GM23338 (cell line): ENCODE measurements around the gene MIGA1. TPM values are rescaled to one million over a fixed set of nuclear protein-coding genes. Genes with fewer than 3 reads are reported as not detected.

ENCODE experiments used
- ATAC-seq: fragments of 200-7000 bp; cut with Tn5 transposase; 3 replicates; pipeline ENCODE4 v1.9.1; 2020
- DNase-seq: peaks from one replicate; pipeline ENCODE4 v3.0.0-alpha.2; 2015; ENCODE audit warnings: low spot score
- H2AFZ ChIP-seq: fragments of 200-600 bp; sonication (generic); 2 replicates; pipeline ENCODE4 v1.8.0; 2016; ENCODE audit warnings: antibody characterized with exemption, mild to moderate bottlenecking, moderate library complexity
- H3F3A ChIP-seq: fragments of 200-600 bp; sonication (generic); replicated peaks from 2 replicates; pipeline ENCODE4 v1.8.0; 2017; ENCODE audit warnings: antibody characterized with exemption, mixed run types, low read depth
- H3K27ac ChIP-seq: fragments of 200-600 bp; sonication (generic); 2 replicates; pipeline ENCODE4 v1.6.1; 2016; ENCODE audit warnings: low read depth
- H3K27me3 ChIP-seq: fragments of 200-600 bp; sonication (generic); 2 replicates; pipeline ENCODE4 v1.8.0; 2016; ENCODE audit warnings: mild to moderate bottlenecking, mixed run types, moderate library complexity; ENCODE audit not compliant: insufficient read depth
- H3K36me3 ChIP-seq: fragments of 200-600 bp; sonication (generic); 2 replicates; pipeline ENCODE4 v1.8.0; 2016; ENCODE audit warnings: mild to moderate bottlenecking; ENCODE audit not compliant: insufficient read depth
- H3K4me1 ChIP-seq: fragments of 200-600 bp; sonication (generic); 2 replicates; pipeline ENCODE4 v1.8.0; 2016; ENCODE audit warnings: mild to moderate bottlenecking, moderate library complexity; ENCODE audit not compliant: insufficient read depth
- H3K4me2 ChIP-seq: fragments of 200-600 bp; sonication (generic); 2 replicates; pipeline ENCODE4 v1.7.1; 2017; ENCODE audit warnings: mixed run types
- H3K4me3 ChIP-seq: fragments of 200-600 bp; sonication (generic); 2 replicates; pipeline ENCODE4 v1.6.1; 2016; ENCODE audit warnings: mixed run types
- H3K79me2 ChIP-seq: fragments of 200-600 bp; sonication (generic); replicated peaks from 2 replicates; pipeline ENCODE4 v1.8.0; 2017; ENCODE audit warnings: mild to moderate bottlenecking; ENCODE audit not compliant: insufficient read depth
- H3K9me2 ChIP-seq: fragments of 200-600 bp; sonication (generic); 2 replicates; pipeline ENCODE4 v1.8.0; 2017; ENCODE audit not compliant: insufficient read depth
- H4K20me1 ChIP-seq: fragments of 200-600 bp; sonication (generic); replicated peaks from 2 replicates; pipeline ENCODE4 v1.8.0; 2017; ENCODE audit warnings: mild to moderate bottlenecking; ENCODE audit not compliant: insufficient read depth
- H3K27ac Mint-ChIP-seq: 2 replicates; pipeline ENCODE4 v1.8.0; 2020; ENCODE audit warnings: inconsistent platforms, mild to moderate bottlenecking, moderate library complexity, mixed read lengths
- H3K27me3 Mint-ChIP-seq: 3 replicates; pipeline ENCODE4 v1.8.0; 2022; ENCODE audit warnings: low read depth, mild to moderate bottlenecking, moderate library complexity, mixed read lengths, inconsistent platforms; ENCODE audit not compliant: insufficient read depth, poor library complexity
- H3K36me3 Mint-ChIP-seq: 3 replicates; pipeline ENCODE4 v1.8.0; 2021; ENCODE audit warnings: low read depth, mild to moderate bottlenecking, inconsistent platforms, moderate library complexity, mixed read lengths
- H3K4me1 Mint-ChIP-seq: 3 replicates; pipeline ENCODE4 v1.8.0; 2020; ENCODE audit warnings: mild to moderate bottlenecking, inconsistent platforms, mixed read lengths
- H3K4me3 Mint-ChIP-seq: 3 replicates; pipeline ENCODE4 v1.8.0; 2021; ENCODE audit warnings: moderate library complexity, mild to moderate bottlenecking, inconsistent platforms, mixed read lengths
- H3K9me3 Mint-ChIP-seq: 3 replicates; pipeline ENCODE4 v1.8.0; 2020; ENCODE audit warnings: moderate library complexity, mild to moderate bottlenecking, inconsistent platforms, mixed read lengths
- CREB1 ChIP-seq: fragments of 250-450 bp; sonication (Bioruptor Pico); IDR thresholded peaks from 2 replicates; pipeline ENCODE4 v1.5.0; 2020; ENCODE audit warnings: low read depth, mild to moderate bottlenecking, moderate library complexity
- ETS1 ChIP-seq: IDR thresholded peaks from 2 replicates; pipeline ENCODE4 v1.6.1; 2016; ENCODE audit warnings: antibody characterized with exemption
- EZH2 ChIP-seq: fragments of 200-600 bp; sonication (generic); IDR thresholded peaks from one replicate; pipeline ENCODE4 v1.8.0; 2017; ENCODE audit warnings: antibody characterized with exemption, mild to moderate bottlenecking, low read depth; ENCODE audit not compliant: unreplicated experiment
- EZH2phosphoT487 ChIP-seq: fragments of 200-600 bp; sonication (generic); IDR thresholded peaks from one replicate; pipeline ENCODE4 v1.8.1; 2018; ENCODE audit warnings: antibody characterized with exemption; ENCODE audit not compliant: unreplicated experiment
- JUNB ChIP-seq: IDR thresholded peaks from one replicate; pipeline ENCODE4 v1.6.1; 2016; ENCODE audit warnings: antibody characterized with exemption; ENCODE audit not compliant: unreplicated experiment
- NANOG ChIP-seq: IDR thresholded peaks from 2 replicates; pipeline ENCODE4 v1.6.1; 2016; ENCODE audit warnings: antibody characterized with exemption, borderline replicate concordance
- POLR2AphosphoS5 ChIP-seq: IDR thresholded peaks from 2 replicates; pipeline ENCODE4 v1.6.1; 2016; ENCODE audit warnings: antibody characterized with exemption, low read depth
- REST ChIP-seq: IDR thresholded peaks from one replicate; pipeline ENCODE4 v1.6.1; 2018; ENCODE audit warnings: antibody characterized with exemption; ENCODE audit not compliant: unreplicated experiment
- STAT1 ChIP-seq: IDR thresholded peaks from one replicate; pipeline ENCODE4 v1.6.1; 2016; ENCODE audit warnings: antibody characterized with exemption; ENCODE audit not compliant: unreplicated experiment
- ZNF114 ChIP-seq: fragments of 250-450 bp; sonication (Bioruptor Pico); IDR thresholded peaks from 2 replicates; pipeline ENCODE4 v1.5.0; 2020; ENCODE audit warnings: mild to moderate bottlenecking, moderate library complexity
- polyA plus RNA-seq: library from polyadenylated mRNA; unstranded; fragments of >200 nt; fragmentation: Nextera tagmentation; extraction: Ambion mirVana; gene quantifications from 2 replicates; pipeline ENCODE4 v1.2.1, GENCODE V29; 2016
- total RNA-seq: library from RNA; depleted of rRNA; stranded (reverse); fragments of >200 nt; shearing (Covaris generic); gene quantifications from 2 replicates; pipeline ENCODE4 v1.2.3, GENCODE V29; 2014
- TF ChIP-seq, protein P1 (sequence below): fragments of 250-450 bp; sonication (Bioruptor Pico); IDR thresholded peaks from 2 replicates; pipeline ENCODE4 v1.5.0; 2020; ENCODE audit warnings: mild to moderate bottlenecking, moderate library complexity

The MIGA1 gene
- total and polyA plus RNA-seq, 2 experiments from 2014 or later = 3.4 to 7.5 TPM

- no peaks in the 10 kb centered on the region for H3K9me2 ChIP-seq
- TF ChIP-seq CREB1 (CRISPR knock-in tag) (no peak), ETS1 (no peak), REST (no peak), NANOG (no peak), POLR2AphosphoS5 (no peak), ZNF114 (CRISPR knock-in tag) (no peak), EZH2 (no peak), JUNB (no peak), EZH2phosphoT487 (no peak), STAT1 (no peak)
- TF ChIP-seq, protein P1, sequence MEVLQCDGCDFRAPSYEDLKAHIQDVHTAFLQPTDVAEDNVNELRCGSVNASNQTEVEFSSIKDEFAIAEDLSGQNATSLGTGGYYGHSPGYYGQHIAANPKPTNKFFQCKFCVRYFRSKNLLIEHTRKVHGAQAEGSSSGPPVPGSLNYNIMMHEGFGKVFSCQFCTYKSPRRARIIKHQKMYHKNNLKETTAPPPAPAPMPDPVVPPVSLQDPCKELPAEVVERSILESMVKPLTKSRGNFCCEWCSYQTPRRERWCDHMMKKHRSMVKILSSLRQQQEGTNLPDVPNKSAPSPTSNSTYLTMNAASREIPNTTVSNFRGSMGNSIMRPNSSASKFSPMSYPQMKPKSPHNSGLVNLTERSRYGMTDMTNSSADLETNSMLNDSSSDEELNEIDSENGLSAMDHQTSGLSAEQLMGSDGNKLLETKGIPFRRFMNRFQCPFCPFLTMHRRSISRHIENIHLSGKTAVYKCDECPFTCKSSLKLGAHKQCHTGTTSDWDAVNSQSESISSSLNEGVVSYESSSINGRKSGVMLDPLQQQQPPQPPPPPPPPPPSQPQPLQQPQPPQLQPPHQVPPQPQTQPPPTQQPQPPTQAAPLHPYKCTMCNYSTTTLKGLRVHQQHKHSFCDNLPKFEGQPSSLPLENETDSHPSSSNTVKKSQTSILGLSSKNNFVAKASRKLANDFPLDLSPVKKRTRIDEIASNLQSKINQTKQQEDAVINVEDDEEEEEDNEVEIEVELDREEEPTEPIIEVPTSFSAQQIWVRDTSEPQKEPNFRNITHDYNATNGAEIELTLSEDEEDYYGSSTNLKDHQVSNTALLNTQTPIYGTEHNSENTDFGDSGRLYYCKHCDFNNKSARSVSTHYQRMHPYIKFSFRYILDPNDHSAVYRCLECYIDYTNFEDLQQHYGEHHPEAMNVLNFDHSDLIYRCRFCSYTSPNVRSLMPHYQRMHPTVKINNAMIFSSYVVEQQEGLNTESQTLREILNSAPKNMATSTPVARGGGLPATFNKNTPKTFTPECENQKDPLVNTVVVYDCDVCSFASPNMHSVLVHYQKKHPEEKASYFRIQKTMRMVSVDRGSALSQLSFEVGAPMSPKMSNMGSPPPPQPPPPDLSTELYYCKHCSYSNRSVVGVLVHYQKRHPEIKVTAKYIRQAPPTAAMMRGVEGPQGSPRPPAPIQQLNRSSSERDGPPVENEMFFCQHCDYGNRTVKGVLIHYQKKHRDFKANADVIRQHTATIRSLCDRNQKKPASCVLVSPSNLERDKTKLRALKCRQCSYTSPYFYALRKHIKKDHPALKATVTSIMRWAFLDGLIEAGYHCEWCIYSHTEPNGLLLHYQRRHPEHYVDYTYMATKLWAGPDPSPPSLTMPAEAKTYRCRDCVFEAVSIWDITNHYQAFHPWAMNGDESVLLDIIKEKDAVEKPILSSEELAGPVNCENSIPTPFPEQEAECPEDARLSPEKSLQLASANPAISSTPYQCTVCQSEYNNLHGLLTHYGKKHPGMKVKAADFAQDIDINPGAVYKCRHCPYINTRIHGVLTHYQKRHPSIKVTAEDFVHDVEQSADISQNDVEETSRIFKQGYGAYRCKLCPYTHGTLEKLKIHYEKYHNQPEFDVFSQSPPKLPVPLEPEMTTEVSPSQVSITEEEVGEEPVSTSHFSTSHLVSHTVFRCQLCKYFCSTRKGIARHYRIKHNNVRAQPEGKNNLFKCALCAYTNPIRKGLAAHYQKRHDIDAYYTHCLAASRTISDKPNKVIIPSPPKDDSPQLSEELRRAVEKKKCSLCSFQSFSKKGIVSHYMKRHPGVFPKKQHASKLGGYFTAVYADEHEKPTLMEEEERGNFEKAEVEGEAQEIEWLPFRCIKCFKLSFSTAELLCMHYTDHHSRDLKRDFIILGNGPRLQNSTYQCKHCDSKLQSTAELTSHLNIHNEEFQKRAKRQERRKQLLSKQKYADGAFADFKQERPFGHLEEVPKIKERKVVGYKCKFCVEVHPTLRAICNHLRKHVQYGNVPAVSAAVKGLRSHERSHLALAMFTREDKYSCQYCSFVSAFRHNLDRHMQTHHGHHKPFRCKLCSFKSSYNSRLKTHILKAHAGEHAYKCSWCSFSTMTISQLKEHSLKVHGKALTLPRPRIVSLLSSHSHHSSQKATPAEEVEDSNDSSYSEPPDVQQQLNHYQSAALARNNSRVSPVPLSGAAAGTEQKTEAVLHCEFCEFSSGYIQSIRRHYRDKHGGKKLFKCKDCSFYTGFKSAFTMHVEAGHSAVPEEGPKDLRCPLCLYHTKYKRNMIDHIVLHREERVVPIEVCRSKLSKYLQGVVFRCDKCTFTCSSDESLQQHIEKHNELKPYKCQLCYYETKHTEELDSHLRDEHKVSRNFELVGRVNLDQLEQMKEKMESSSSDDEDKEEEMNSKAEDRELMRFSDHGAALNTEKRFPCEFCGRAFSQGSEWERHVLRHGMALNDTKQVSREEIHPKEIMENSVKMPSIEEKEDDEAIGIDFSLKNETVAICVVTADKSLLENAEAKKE (CRISPR knock-in tag) = no peak
- no peak overlapping the region for H3K4me2 ChIP-seq
- peaks cover 37% of the 10 kb centered on the region for H3K79me2 ChIP-seq
- H4K20me1 ChIP-seq = 0 out of 2 replicates have a peak, but pooled peaks cover 7% of the 10 kb centered on the region
- H3K27ac ChIP-seq = no peak overlapping the region
- H3K36me3 Mint-ChIP-seq = peaks cover 23% of the 10 kb centered on the region
- H3K4me1 Mint-ChIP-seq = peaks cover 3% of the 10 kb centered on the region; the same call in 2 of the 3 replicates
- no peak overlapping the region for H3K27ac Mint-ChIP-seq
- ATAC-seq (no peak), DNase-seq (no peak)
- H3K36me3 ChIP-seq = 0 out of 2 replicates have a peak, but pooled peaks cover 7% of the 10 kb centered on the region
- H3K9me3 Mint-ChIP-seq = no peaks in the 10 kb centered on the region
- no peak overlapping the region for H3K4me3 Mint-ChIP-seq
- H3F3A ChIP-seq = no peaks in the 10 kb centered on the region
- H3K27me3 ChIP-seq = no peaks in the 10 kb centered on the region
- H2AFZ ChIP-seq = no peak overlapping the region
- peaks cover 1% of the 10 kb centered on the region for H3K27me3 Mint-ChIP-seq
- no peaks in the 10 kb centered on the region for H3K4me1 ChIP-seq
- H3K4me3 ChIP-seq = no peak overlapping the region
These were observed 38.1 kb upstream of the MIGA1 start for GRCh38 chr1:77741316-77741715.
